Mammary epithelial cell (primary cell): ENCODE measurements around the gene LTB4R2.

Experiments
- CTCF ChIP-seq, 2 donors: IDR thresholded peaks in 1 of 2; conservative IDR thresholded peaks in 1 of 2; 2 replicates each; pipeline ENCODE4 v1.5.1; 2011 to 2012; ENCODE audit warnings: inconsistent platforms in 2 of 2, low read length in 2 of 2, mild to moderate bottlenecking in 2 of 2, control low read depth in 1 of 2, low read depth in 1 of 2; ENCODE audit not compliant: insufficient read depth in 1 of 2; ENCODE audit errors: extremely low read depth in 1 of 2
- EZH2 ChIP-seq: IDR thresholded peaks from 2 replicates; pipeline ENCODE4 v1.6.1; 2012; ENCODE audit warnings: low read length, inconsistent platforms, borderline replicate concordance

DNA sequence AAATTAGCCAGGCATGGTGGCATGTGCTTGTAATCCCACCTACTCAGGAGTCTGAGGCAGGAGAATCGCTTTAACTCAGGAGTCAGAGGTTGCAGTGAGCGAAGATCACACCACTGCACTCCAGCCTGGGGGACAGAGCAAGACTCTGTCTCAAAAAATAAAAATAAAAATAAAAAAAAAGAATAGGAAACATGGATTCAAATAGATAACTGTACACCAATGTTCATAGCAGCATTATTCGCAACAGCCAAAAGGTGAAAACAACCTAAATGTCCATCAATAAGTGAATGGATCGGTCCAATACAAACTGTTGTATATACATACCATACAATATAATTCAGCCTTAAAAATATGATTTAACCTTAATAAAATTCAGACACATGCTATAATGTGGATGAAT is 32.9 kb downstream of the LTB4R2 start:
- TF ChIP-seq CTCF (conservative IDR thresholded peaks at IDR 0.05 in 1 of 2, IDR thresholded peaks at IDR 0.05 in 1 of 2; ENCODE audit: extremely low read depth in 1 of 2, insufficient read depth in 1 of 2, low read depth in 1 of 2, low read length in 2 of 2) = no peak
- no peak for TF ChIP-seq EZH2
